Esophagus squamous epithelium (tissue), 4 donors: ENCODE measurements around the gene RCCD1.

ENCODE experiments used
- POLR2A ChIP-seq, 4 donors: fragments of 450-650 bp; IDR thresholded peaks; one replicate each; pipeline ENCODE4 v1.6.1; 2017; ENCODE audit warnings: antibody characterized with exemption in 4 of 4, mild to moderate bottlenecking in 4 of 4, moderate library complexity in 3 of 4
- TF ChIP-seq, protein P1 (sequence below), 6 experiments: fragments of 450-650 bp in 4 of 6; fragments of 200-600 bp in 2 of 6; sonication (generic) in 2 of 6; IDR thresholded peaks; one replicate each; pipeline ENCODE4 v1.5.1; 2016 to 2019; ENCODE audit warnings: antibody characterized with exemption in 6 of 6, mild to moderate bottlenecking in 4 of 6, moderate library complexity in 4 of 6

DNA sequence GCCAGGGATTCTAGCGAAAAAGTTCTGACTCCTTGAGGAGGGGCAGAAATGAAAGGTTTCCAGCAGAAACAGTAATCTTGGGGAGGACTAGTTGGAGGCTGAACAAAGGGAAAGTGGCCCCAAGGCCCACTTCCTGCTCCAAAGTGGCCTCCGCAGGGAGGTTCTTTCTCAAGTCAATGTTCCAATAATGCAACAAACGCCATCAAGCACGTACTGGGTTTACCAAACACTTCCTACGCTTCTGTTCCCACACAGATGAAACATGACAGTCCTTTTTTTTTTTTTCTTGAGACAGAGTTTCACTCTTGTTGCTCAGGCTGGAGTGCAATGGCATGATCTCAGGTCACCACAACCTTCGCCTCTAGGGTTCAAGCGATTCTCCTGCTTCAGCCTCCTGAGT is 9.6 kb upstream of the RCCD1 start:
- TF ChIP-seq, protein P1, sequence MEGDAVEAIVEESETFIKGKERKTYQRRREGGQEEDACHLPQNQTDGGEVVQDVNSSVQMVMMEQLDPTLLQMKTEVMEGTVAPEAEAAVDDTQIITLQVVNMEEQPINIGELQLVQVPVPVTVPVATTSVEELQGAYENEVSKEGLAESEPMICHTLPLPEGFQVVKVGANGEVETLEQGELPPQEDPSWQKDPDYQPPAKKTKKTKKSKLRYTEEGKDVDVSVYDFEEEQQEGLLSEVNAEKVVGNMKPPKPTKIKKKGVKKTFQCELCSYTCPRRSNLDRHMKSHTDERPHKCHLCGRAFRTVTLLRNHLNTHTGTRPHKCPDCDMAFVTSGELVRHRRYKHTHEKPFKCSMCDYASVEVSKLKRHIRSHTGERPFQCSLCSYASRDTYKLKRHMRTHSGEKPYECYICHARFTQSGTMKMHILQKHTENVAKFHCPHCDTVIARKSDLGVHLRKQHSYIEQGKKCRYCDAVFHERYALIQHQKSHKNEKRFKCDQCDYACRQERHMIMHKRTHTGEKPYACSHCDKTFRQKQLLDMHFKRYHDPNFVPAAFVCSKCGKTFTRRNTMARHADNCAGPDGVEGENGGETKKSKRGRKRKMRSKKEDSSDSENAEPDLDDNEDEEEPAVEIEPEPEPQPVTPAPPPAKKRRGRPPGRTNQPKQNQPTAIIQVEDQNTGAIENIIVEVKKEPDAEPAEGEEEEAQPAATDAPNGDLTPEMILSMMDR (IDR thresholded peaks at IDR 0.05): no peak
- TF ChIP-seq POLR2A (IDR thresholded peaks at IDR 0.05): no peak
